ENCODE measurements around the gene PLIN3.
"Not testable (repeated sequence)": the region's sequence is repeated elsewhere in the genome, so short reads cannot be mapped to it uniquely, and the experiment has no call there.

Gene PLIN3

DNA sequence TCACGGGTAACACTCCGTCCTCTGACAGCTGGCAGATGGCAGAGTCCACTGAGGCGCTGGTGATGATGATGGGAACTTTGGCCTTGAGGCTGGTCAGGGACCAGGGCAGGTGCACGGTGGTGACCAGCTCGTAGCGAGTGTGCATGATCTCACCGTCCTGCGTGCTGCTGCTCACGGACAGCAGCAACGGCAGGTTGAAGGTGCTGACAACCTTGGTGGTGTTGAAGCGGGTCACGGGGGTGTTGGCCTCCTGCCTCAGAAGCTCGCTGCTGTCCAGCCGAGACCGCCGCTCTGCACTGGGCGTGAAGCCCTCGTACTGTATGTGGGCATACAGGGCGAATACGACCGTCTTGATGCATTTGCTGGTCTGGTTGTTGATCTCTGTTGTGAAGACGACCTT is 23.6 kb upstream of the PLIN3 start:
- DNase-seq (ENCODE audit: low spot score) = no peak

DNA sequence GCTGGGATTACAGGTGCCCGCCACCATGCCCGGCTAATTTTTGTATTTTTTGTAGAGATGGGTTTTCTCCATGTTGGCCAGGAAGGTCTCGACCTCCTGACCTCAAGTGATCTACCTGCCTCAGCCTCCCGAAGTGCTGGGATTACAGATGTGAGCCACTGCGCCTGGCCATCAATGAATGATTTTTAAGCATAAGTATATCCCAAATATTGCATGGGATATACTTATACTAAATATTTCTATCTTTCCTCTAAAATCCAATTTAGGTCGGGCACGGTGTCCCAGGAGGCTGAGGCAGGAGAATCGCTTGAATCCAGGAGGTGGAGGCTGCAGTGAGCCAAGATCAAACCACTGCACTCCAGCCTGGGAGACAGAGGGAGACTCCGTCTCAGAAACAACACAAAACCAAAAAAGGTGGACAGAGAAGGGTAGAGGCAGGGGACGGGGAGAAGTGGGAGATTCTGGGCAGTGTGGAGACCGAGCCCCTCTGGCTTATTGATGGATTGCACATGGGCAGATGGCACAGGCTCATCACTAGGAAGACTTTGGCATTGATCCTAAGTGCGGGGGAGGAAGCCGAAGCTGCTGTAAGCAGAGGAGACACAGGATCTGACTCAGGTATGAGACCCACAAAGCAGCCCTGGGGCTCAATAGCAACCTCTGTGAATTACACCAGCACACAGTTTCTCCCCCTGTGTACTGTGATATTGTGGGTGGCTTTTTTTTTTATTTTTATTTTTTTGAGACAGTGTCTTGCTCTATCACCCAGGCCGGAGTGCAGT is 21.8 kb upstream of the PLIN3 start:
- no peak for DNase-seq (ENCODE audit: low spot score)

DNA sequence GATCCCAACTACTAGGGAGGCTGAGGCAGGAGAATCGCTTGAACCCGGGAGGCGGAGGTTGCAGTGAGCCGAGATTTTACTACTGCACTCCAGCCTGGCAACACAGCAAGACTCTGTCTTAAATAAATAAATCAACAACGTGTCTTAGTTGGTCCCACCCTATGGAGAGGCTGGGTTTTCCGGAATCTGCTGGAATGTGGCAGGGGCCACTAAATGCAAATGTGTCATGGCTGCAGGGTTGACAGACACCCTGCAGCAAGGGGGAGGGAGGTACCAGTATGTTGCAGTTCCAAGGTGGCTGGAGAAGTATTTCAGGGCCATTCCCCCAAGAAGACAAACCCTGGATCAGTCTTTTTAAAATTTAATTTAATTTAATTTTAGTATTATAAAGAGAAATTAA is 20.3 kb upstream of the PLIN3 start:
- not testable (repeated sequence) for DNase-seq (ENCODE audit: low spot score)

DNA sequence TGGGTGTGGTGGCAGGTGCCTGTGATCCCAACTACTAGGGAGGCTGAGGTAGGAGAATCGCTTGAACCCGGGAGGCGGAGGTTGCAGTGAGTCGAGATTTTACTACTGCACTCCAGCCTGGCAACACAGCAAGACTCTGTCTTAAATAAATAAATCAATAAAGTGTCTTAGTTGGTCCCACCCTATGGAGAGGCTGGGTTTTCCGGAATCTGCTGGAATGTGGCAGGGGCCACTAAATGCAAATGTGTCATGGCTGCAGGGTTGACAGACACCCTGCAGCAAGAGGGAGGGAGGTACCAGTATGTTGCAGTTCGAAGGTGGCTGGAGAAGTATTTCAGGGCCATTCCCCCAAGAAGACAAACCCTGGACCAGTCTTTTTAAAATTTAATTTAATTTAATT is 17.5 kb upstream of the PLIN3 start:
- not testable (repeated sequence) for DNase-seq (ENCODE audit: low spot score)

DNA sequence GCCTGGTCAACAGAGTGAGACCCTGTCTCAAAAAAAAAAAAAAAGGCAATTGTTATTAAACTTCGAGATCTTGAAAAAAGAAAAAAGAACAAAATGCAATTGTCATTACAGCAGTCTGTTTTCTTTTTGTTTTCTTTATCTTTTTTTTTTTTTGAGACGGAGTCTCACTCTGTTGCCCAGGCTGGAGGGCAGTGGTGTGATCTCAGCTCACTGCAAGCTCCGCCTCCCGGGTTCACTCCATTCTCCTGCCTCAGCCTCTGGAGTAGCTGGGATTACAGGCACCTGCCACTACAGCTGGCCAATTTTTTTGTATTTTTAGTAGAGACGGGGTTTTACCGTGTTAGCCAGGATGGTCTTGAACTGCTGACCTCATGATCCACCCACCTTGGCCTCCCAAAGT is 15.4 kb upstream of the PLIN3 start:
- DNase-seq (ENCODE audit: low spot score) = not testable (repeated sequence)

DNA sequence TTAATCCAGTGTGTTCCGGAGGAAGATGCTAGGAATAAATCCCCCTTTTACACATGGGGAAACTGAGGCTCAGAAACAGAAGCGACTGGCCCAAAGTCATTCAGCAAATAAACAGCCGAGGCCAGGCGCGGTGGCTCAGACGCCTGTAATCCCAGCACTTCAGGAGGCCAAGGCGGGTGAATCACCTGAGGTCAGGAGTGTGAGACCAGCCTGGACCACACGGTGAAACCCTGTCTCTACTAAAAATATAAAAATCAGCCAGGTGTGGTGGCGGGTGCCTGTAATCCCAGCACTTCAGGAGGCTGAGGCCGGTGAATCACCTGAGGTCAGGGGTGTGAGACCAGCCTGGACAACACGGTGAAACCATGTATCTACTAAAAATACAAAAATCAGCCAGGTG is 11.6 kb upstream of the PLIN3 start:
- no peak for DNase-seq (ENCODE audit: low spot score)

DNA sequence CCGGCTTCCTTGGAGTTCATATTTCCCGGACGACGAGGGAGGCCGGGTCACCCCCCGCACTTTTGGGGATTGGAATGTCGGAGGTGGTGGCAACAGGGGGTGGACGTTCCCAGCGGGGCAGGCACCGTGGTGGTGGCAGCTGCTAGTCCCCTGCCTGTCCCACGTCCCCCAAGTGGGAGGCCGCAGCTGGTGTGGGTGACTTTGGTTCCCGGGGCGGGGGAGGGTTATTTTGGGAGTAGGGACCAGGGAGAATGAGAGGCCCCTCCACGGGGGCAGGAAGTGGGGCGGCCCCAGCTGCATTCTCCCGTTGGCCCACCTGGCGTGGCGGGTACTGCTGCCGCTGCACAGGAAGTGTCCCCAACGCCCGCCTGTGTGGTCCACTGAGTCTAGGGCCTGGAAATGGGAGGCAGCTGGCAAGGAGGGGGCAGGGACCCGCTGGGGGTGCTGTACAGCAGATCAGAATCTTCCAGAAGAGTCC is 11.1 kb upstream of the PLIN3 start:
- no peak for DNase-seq (ENCODE audit: low spot score)

DNA sequence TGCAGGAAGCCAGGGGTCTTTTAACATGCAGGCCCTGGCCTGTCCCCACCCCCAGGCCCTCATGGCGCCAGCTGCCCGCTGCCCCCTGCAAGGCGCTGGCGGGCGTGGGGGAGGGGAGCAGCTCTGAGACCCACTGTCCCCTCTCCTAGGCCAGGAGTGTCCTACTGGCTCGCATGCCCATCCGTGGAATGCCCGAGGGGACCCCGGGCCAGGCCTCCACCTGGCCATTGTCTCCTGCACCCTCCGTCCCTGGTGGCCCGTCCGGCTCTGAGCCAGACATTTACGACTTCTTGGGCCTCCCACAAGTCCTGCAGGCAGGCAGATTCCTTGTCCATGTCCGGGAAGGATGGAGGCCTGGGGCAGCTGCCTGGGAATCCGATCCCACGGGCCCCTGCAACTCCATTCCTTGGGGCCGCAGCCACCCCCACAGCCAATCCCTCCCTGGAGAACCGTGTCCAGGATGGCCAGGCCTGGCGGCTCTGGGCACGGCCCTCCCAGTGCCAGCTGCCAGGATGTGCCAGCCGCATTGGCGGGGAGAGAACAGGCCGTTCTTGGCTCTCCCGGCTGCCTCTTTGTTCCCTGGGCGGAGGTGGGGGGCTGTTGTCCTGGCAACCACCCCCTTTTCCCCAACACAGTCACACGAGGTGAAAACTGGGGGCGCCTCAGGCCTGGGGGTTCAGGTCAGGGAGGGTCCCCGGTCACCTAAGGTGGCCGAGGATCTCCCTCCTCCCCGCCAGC is 10.5 kb upstream of the PLIN3 start:
- peak; percentile 91 for DNase-seq (ENCODE audit: low spot score)

DNA sequence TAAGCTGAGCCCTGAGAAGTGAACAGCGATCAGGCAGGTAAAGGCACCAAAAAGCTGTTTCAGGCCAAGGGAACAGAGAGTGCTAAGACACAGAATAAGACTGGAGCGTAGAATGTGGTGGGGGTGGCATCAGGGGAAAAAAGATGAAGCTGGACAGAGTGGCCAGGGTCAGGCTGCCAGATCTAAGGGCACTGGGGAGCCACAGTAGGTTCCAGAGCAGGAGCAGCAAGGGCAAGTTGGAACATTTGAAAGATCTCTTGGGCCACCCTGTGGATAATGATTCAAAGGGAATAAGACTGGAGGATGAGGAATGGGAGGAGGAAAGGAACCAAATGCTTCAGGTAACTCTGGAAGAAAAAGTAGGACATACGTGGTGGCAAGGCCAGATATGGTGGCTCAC is 6.5 kb upstream of the PLIN3 start:
- DNase-seq (ENCODE audit: low spot score) = no peak

DNA sequence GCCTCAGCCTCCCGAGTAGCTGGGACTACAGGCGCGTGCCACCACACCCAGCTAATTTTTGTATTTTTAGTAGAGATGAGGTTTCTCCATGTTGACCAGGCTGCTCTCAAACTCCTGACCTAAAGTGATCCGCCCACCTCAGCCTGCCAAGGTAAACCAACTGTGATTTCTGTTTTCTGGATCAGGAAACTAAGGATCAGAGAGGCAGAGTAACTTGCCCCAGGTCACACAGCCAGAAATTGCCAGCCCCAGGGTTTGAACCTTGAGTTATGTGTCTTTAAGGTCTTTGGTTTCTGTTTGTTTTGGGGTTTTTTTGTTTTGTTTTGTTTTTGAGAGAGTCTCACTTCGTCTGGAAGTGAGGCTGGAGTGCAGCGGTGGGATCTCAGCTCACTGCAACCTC is 4.2 kb upstream of the PLIN3 start:
- DNase-seq (ENCODE audit: low spot score) = no peak

DNA sequence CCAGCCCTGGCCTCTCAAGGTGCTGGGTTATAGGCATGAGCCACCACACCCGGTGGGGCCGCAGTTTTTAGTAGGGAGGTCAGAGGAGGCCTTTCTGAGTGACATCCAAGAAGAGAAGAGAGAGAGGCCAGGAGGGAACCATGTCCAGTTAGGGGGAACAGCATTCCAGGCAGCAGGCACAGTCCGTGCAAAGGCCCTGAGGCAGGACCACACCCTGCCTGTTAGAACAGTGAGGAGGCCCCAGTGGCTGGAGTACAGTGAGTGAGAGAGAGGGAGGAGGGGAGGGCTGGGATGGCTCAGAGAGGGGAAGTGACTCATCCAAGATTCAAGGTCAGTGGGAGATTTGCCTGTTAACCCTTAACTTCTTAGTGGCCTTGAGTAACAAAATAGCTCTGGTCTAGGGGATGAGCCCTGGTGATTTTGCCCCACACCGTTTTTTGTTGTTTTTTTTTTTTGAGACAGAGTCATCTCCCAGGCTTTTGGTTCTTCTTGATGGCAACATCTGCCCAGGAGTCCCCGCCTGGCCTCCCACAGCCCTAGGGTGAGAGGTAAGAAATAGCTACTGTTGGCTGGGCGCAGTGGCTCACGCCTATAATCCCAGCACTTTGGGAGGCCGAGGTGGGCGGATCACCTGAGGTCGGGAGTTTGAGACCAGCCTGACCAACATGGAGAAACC is 2.7 kb upstream of the PLIN3 start:
- no peak for DNase-seq (ENCODE audit: low spot score)

DNA sequence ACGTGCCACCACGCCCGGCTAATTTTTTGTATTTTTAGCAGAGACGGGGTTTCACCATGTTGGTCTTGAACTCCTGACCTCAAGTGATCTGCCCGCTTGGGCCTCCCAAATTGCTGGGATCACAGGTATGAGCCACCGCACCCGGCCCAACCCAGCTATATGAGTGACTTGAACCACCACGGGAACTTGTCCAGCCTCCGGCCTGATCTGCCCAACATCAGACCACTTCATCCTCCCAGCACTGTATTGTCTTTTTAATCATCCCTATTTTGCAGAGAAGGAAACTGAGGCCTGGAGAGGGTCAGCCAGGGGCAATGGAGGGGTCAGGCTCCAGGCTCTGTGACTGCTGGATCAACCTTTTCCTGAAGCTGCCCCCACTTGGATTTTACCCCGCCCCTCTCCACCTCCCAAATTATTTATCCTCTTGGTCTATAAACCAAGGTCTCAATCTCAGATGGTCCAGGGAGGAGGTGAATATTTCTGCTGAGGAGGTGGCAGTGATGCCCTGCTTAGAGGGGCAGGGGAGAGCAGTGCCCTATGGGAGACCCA is 893 bp upstream of the PLIN3 start:
- DNase-seq (ENCODE audit: low spot score) = no peak

DNA sequence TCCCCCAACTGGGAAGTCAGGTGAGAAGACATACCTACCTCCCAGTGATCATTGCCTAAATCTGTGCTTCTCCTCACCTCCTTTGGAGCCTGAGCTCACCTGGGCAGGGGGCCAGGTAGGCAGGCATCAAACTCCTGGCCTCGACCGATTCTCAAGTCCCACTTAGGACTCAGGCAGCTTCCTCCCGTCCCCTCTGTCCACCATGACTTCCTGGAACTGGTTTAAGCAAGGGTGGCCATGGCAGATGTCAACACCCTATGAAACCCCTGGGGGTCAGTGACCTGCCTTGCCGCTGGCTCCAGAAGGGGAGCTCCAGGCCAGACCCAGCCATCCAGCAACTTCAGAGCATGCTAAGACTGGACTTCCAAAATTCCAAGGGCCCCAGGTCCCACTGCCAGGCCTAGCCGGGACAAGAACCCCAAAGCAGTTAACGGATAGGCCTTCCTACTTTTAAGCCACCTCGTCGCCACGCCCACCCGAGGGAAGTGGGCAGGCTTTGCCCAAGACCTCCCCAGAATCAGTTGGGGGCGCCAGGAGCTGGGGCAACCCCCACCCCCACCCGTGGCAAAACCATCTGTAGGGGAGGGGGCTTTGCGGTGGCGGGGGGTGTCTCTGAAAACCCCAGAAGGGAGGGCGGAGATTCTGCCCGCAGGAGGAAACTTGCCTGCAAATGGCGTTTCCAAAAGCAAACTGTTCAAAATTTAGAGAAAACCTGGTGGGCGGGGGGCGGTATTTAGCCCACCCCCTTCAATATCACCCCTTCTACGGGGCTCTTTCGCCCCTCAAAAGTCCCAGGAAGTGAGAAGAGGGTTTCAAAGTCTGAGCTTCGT is 657 bp downstream of the PLIN3 start:
- no peak for DNase-seq (ENCODE audit: low spot score)

DNA sequence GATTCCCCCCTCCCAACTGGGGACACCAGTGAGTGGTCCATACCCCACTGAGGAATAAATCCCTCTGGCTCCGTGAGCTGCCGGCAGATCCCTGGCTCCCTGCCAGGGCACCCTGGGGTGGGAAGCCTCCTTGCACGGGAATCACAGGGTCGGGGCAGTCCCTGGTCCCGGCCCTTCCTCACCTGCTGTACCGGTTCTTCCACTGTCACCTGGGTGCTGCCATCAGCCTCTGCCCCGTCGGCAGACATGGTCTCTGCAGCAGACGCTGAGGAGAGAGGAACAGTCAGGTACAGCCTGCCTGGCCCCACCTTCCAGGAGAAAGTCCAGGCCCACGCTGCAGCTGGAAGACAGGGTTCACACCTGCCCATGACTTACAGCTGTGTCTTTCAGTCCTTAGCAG is 6.3 kb downstream of the PLIN3 start:
- DNase-seq (ENCODE audit: low spot score) = no peak

DNA sequence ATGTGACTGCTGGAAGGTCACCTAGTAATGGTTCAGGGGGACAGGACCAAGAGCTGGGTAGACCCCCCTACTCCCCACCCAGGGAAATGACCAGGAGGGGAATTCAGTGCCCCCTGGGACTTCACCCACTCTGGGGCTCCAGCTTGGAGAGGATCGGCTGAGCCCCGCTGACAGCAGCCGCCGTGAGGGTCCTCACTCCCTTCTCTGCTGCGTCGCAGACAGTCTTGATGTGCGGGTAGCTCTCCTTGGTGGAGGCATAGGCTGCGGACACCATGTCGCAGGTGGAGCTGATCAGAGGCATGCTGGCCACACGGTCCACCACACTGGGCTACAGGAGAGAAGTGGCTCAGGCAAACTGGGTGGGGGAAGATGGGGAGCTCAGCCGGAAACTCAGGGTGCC is 7.8 kb downstream of the PLIN3 start:
- no peak for DNase-seq (ENCODE audit: low spot score)

DNA sequence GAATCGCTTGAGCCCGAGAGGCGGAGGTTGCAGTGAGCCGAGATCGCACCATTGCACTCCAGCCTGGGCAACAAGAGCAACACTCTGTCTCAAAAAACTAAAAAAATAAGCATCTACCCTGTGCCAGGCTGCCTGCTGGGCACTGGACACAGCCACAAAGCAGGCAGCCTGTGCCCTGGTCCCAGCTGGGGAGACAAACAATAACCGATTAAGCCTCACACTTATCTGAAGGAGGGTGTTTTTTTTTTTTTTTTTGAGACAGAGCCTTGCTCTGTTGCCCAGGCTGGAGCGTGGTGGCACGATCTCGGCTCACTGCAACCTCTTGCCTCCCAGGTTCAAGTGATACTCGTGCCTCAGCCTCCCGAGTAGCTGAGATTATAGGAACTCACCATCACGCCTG is 11.0 kb downstream of the PLIN3 start:
- peak; percentile 85 for DNase-seq (ENCODE audit: low spot score)

DNA sequence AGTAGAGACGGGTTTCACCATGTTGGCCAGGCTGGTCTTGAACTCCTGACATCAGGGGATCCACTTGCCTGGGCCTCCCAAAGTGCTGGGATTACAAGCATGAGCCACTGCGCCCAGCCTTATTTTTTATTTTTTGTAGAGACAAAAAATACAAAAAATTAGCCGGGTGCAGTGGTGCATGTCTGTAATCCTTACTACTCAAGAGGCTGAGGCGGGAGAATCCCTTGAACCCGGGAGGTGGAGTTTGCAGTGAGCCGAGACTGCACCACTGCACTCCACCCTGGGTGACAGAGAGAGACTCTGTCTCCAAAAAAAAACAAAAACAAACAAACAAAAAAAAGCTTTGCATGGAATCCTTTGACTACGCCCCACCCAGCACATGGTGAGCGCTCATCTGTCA is 14.0 kb downstream of the PLIN3 start:
- DNase-seq (ENCODE audit: low spot score) = not testable (repeated sequence)

DNA sequence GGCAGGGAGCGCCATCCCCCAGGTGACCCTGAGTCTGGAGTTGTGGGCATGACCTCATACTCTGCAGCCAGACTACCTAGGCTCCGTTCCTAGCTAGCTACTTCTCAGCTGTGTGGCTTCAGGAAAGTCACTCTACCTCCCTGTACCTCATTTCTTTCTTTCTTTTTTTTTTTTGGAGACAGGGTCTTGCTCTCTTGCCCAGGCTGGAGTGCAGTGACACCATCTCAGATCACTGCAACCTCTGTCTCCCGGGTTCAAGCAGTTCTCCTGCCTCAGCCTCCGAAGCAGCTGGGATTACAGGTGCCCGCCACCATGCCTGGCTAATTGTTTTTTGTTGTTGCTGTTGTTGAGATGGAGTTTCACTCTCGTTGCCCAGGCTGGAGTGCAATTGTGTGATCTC is 15.0 kb downstream of the PLIN3 start:
- DNase-seq (ENCODE audit: low spot score) = no peak

DNA sequence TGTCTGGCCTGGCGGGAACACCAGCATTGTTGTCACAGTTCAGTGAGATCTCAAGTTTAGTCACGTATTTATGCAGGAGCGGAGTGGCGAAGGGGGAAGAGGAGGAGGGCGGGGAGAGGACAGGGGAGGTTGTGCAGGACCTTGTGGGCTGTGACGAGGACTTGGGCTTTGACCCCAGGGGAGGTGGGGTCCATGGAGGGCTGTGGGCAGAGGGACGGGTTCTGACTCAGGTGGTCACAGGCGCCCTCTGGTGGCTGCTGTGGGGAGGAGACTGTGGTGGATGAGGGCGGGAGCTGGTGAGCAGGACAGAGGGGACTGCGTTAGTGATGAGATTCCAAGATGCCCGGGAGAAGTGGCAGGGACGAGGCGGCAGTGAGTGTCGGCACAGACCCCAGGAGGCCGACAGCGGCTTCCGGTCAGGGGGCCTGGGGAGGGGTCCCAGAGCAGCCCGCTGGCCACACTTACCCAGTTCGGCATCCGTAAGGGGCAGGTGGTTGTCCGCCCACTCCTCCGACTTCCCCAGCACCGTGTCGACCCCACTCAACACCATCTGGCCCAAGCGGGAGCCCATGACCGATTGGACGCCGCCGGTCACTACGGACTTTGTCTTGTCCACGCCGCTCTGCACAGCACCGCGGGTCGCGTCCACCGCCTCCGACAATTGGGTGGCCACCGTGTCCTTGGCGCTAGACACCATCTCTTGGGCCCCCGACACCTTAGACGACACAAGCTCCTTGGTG is 15.7 kb downstream of the PLIN3 start:
- peak; percentile 53 for DNase-seq (ENCODE audit: low spot score)

DNA sequence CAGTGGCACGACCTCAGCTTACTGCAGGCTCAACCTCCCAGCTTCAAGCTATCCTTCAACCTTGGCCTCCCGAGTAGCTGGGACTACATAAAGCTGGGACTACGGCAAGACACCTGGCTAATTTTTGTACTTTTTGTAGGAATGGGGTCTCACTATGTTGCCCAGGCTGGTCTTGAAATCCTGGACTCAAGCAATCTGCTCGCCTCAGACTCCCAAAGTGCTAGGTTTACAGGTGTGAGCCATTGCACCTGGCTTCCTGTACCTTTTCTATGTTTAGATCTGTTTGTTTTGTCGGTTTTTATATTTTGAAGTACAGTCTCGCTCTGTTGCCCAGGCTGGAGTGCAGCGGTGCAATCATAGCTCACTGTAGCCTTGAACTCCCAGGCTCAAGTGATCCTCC is 18.4 kb downstream of the PLIN3 start:
- no peak for DNase-seq (ENCODE audit: low spot score)
